Stimulated activated CD4-positive, alpha-beta T cell treated with anti-CD3 and anti-CD28 coated beads, Interleukin-2, amount 100 ng/mL, for 24 hours (primary cell): ENCODE measurements around the gene USP15.

Experiments used
- DNase-seq, 2 donors: peaks; one replicate each; pipeline ENCODE4 v3.0.0-alpha.2; 2020

USP15 gene

GRCh38 chr12:62258941-62259630, 1.1 kb upstream of the USP15 start:
- no peak for DNase-seq

GRCh38 chr12:62259631-62259992, 592 bp upstream of the USP15 start:
- DNase-seq: no peak

- peak; percentile 40 to 47 for DNase-seq
Observed at GRCh38 chr12:62260733-62261683, 804 bp downstream of the USP15 start.

GRCh38 chr12:62261876-62262517, 1.8 kb downstream of the USP15 start:
- DNase-seq: no peak

GRCh38 chr12:62263232-62263631, 3.0 kb downstream of the USP15 start:
- no peak for DNase-seq

- DNase-seq: no peak
Observed at GRCh38 chr12:62263966-62264365, 3.8 kb downstream of the USP15 start.

- DNase-seq: no peak
Observed at GRCh38 chr12:62264706-62265105, 4.5 kb downstream of the USP15 start.

- no peak for DNase-seq
Observed at GRCh38 chr12:62265511-62265910, 5.3 kb downstream of the USP15 start.

GRCh38 chr12:62267026-62267425, 6.8 kb downstream of the USP15 start:
- DNase-seq: no peak

GRCh38 chr12:62267480-62267879, 7.3 kb downstream of the USP15 start:
- DNase-seq: no peak

GRCh38 chr12:62268956-62269355, 8.8 kb downstream of the USP15 start:
- no peak for DNase-seq

- DNase-seq: no peak
Observed at GRCh38 chr12:62269464-62270228, 9.4 kb downstream of the USP15 start.

GRCh38 chr12:62270384-62270783, 10.2 kb downstream of the USP15 start:
- no peak for DNase-seq

GRCh38 chr12:62270872-62271271, 10.7 kb downstream of the USP15 start:
- no peak for DNase-seq

- no peak for DNase-seq
Observed at GRCh38 chr12:62272936-62273552, 12.8 kb downstream of the USP15 start.

GRCh38 chr12:62273724-62274380, 13.6 kb downstream of the USP15 start:
- DNase-seq: no peak

- DNase-seq: no peak
Observed at GRCh38 chr12:62278022-62278421, 17.8 kb downstream of the USP15 start.

GRCh38 chr12:62279058-62279457, 18.9 kb downstream of the USP15 start:
- DNase-seq: no peak

- DNase-seq: no peak
Observed at GRCh38 chr12:62279961-62280360, 19.8 kb downstream of the USP15 start.

GRCh38 chr12:62282057-62282774, 22.0 kb downstream of the USP15 start:
- DNase-seq: no peak

GRCh38 chr12:62284749-62285148, 24.5 kb downstream of the USP15 start:
- no peak for DNase-seq
